Fibroblast of mammary gland (primary cell): Measurements from ENCODE around the gene RASAL3.

Source experiments
- DNase-seq: peaks from one replicate; pipeline ENCODE4 v3.0.0-alpha.2; 2010; ENCODE audit warnings: low read depth
- H3K4me3 ChIP-seq: 2 replicates; pipeline ENCODE4 v1.5.1; 2011; ENCODE audit warnings: low read depth, mild to moderate bottlenecking, low read length, moderate library complexity; ENCODE audit not compliant: control insufficient read depth
- CTCF ChIP-seq: conservative IDR thresholded peaks from 2 replicates; pipeline ENCODE4 v1.5.1; 2011; ENCODE audit warnings: low read depth, low read length, inconsistent platforms; ENCODE audit not compliant: control insufficient read depth, insufficient read depth

RASAL3 gene

GRCh38 chr19:15461694-15462093 lies 2.6 kb downstream of the RASAL3 start:
- no peak for TF ChIP-seq CTCF
- H3K4me3 ChIP-seq, result no peak overlapping the region
- DNase-seq, result no peak

- H3K4me3 ChIP-seq, result no peak overlapping the region
- DNase-seq, result no peak
- TF ChIP-seq CTCF, result no peak
Measured at GRCh38 chr19:15457701-15458484, 6.5 kb downstream of the RASAL3 start.

- no peak for DNase-seq
- H3K4me3 ChIP-seq, result no peak overlapping the region
Measured at GRCh38 chr19:15456871-15457700, 7.3 kb downstream of the RASAL3 start.

GRCh38 chr19:15456441-15456840 lies 7.9 kb downstream of the RASAL3 start:
- TF ChIP-seq CTCF, result no peak
- H3K4me3 ChIP-seq, result no peak overlapping the region
- DNase-seq, result no peak

More at GRCh38 chr19:15456871-15457700, 7.3 kb downstream of the RASAL3 start:
- TF ChIP-seq CTCF, result no peak

GRCh38 chr19:15455996-15456395 lies 8.3 kb downstream of the RASAL3 start:
- no peak overlapping the region for H3K4me3 ChIP-seq
- no peak for DNase-seq
- no peak for TF ChIP-seq CTCF

- peak; percentile 23 for TF ChIP-seq CTCF
- DNase-seq, result no peak
- H3K4me3 ChIP-seq, result no peak overlapping the region
Measured at GRCh38 chr19:15453906-15454860, 10.2 kb downstream of the RASAL3 start.
